Measurements from ENCODE around the gene FNDC1. TPM values are rescaled to one million over a fixed set of nuclear protein-coding genes. Genes with fewer than 3 reads are reported as not detected.

The FNDC1 gene
- total RNA-seq, 1 donor, result 24.2 TPM

GRCh38 chr6:159149641-159150040, 19.6 kb upstream of the FNDC1 start:
- Histone ChIP-seq H3K9me3 (ENCODE audit: low read depth, low read length) (no peaks in the 10 kb centered on the region), H3K79me2 (ENCODE audit: insufficient read depth, low read length) (no peaks in the 10 kb centered on the region), H3K4me3 (ENCODE audit: insufficient read depth, low read length) (no peak overlapping the region), H3K4me1 (ENCODE audit: insufficient read depth, low read length) (no peaks in the 10 kb centered on the region), H3K27me3 (ENCODE audit: insufficient read depth, low read length) (peaks cover 14% of the 10 kb centered on the region), H4K20me1 (ENCODE audit: insufficient read depth, low read length) (no peaks in the 10 kb centered on the region), H2AFZ (ENCODE audit: low read length) (no peak overlapping the region), H3K27ac (ENCODE audit: low read depth, low read length) (no peak overlapping the region), H3K4me2 (ENCODE audit: insufficient read depth, low read length) (no peak overlapping the region), H3K36me3 (ENCODE audit: insufficient read depth, low read length) (no peaks in the 10 kb centered on the region)
- DNase-seq (ENCODE audit: insufficient read length, low spot score, missing footprints), result no peak
- no peak for TF ChIP-seq CTCF (IDR thresholded peaks at IDR 0.05; ENCODE audit: extremely low read depth, low read depth, low read length)

- Histone ChIP-seq H3K4me2 (ENCODE audit: insufficient read depth, low read length) (no peak overlapping the region), H4K20me1 (ENCODE audit: insufficient read depth, low read length) (no peaks in the 10 kb centered on the region), H3K36me3 (ENCODE audit: insufficient read depth, low read length) (no peaks in the 10 kb centered on the region), H3K79me2 (ENCODE audit: insufficient read depth, low read length) (no peaks in the 10 kb centered on the region), H3K27ac (ENCODE audit: low read depth, low read length) (no peak overlapping the region), H3K27me3 (ENCODE audit: insufficient read depth, low read length) (peaks cover 8% of the 10 kb centered on the region), H3K9me3 (ENCODE audit: low read depth, low read length) (no peaks in the 10 kb centered on the region), H3K4me3 (ENCODE audit: insufficient read depth, low read length) (no peak overlapping the region), H3K4me1 (ENCODE audit: insufficient read depth, low read length) (no peaks in the 10 kb centered on the region), H2AFZ (ENCODE audit: low read length) (no peak overlapping the region)
- TF ChIP-seq CTCF (IDR thresholded peaks at IDR 0.05; ENCODE audit: extremely low read depth, low read depth, low read length), result peak; percentile 93
- peak; percentile 66 for DNase-seq (ENCODE audit: insufficient read length, low spot score, missing footprints)
These were observed 17.8 kb upstream of the FNDC1 start for GRCh38 chr6:159151266-159151855.

GRCh38 chr6:159152041-159152440, 17.2 kb upstream of the FNDC1 start:
- Histone ChIP-seq H3K36me3 (ENCODE audit: insufficient read depth, low read length) (no peaks in the 10 kb centered on the region), H4K20me1 (ENCODE audit: insufficient read depth, low read length) (no peaks in the 10 kb centered on the region), H3K9me3 (ENCODE audit: low read depth, low read length) (no peaks in the 10 kb centered on the region), H3K27me3 (ENCODE audit: insufficient read depth, low read length) (peaks cover 6% of the 10 kb centered on the region), H3K4me2 (ENCODE audit: insufficient read depth, low read length) (no peak overlapping the region), H3K79me2 (ENCODE audit: insufficient read depth, low read length) (no peaks in the 10 kb centered on the region), H2AFZ (ENCODE audit: low read length) (no peak overlapping the region), H3K27ac (ENCODE audit: low read depth, low read length) (no peak overlapping the region), H3K4me1 (ENCODE audit: insufficient read depth, low read length) (no peaks in the 10 kb centered on the region), H3K4me3 (ENCODE audit: insufficient read depth, low read length) (no peak overlapping the region)
- no peak for DNase-seq (ENCODE audit: insufficient read length, low spot score, missing footprints)
- TF ChIP-seq CTCF (IDR thresholded peaks at IDR 0.05; ENCODE audit: extremely low read depth, low read depth, low read length), result no peak

GRCh38 chr6:159152782-159153181, 16.4 kb upstream of the FNDC1 start:
- no peak for TF ChIP-seq CTCF (IDR thresholded peaks at IDR 0.05; ENCODE audit: extremely low read depth, low read depth, low read length)
- Histone ChIP-seq H3K27me3 (ENCODE audit: insufficient read depth, low read length) (peaks cover 8% of the 10 kb centered on the region), H3K27ac (ENCODE audit: low read depth, low read length) (no peak overlapping the region), H3K4me2 (ENCODE audit: insufficient read depth, low read length) (no peak overlapping the region), H3K36me3 (ENCODE audit: insufficient read depth, low read length) (no peaks in the 10 kb centered on the region), H3K4me3 (ENCODE audit: insufficient read depth, low read length) (no peak overlapping the region), H2AFZ (ENCODE audit: low read length) (no peak overlapping the region), H3K79me2 (ENCODE audit: insufficient read depth, low read length) (no peaks in the 10 kb centered on the region), H3K4me1 (ENCODE audit: insufficient read depth, low read length) (no peaks in the 10 kb centered on the region), H4K20me1 (ENCODE audit: insufficient read depth, low read length) (no peaks in the 10 kb centered on the region), H3K9me3 (ENCODE audit: low read depth, low read length) (no peaks in the 10 kb centered on the region)
- DNase-seq (ENCODE audit: insufficient read length, low spot score, missing footprints), result no peak
